Measurements from ENCODE around the gene SKI.

Gene SKI

GRCh38 chr1:2345297-2346075 lies 117.4 kb downstream of the SKI start:
- ChIA-PET CTCF (no interaction called here), POLR2A (no interaction called here)
- no peak for TF ChIP-seq CTCF (IDR thresholded peaks at IDR 0.05; ENCODE audit: control extremely low read depth, extremely low read depth, low read depth, missing control alignments)
- DNase-seq (ENCODE audit: extremely low spot score) = no peak

DNA sequence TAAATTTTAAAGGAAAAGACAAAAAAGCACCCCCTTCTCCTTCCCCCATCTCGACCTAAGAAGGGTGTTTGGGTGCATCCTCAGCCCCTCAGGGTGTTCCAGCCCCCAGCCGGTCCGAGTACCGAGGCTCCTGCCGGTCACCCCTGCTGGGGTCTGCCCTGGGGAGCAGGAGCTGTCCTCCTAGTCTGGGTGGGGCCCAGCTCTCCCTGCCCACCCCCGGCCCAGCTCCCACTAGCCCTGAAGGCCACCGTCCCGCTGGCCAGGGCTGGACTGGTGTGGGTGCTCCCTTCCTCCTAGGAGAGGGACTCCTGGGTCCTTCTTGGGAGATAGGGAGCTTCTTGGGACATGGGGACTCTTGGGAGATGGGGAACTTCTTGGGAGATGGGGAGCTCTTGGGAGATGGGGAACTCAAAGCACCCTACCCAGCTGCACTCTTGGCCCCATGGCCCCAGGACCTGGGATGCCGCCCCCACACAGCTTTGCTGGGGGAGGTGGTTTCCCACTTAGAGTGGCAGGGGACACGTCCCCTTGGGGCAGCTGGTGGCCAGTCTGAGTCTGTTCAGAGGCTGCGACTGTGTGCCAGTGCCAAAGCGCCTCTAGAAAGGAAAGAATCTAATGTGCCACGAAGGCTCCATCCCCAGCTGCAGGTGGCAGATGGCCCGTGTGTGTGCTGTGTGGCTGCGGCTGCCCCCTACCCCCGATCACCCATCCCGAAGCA lies 118.7 kb downstream of the SKI start:
- CTCF ChIA-PET = no interaction called here
- POLR2A ChIA-PET = no interaction called here
- TF ChIP-seq CTCF (IDR thresholded peaks at IDR 0.05; ENCODE audit: control extremely low read depth, extremely low read depth, low read depth, missing control alignments) = no peak
- DNase-seq (ENCODE audit: extremely low spot score) = no peak

DNA sequence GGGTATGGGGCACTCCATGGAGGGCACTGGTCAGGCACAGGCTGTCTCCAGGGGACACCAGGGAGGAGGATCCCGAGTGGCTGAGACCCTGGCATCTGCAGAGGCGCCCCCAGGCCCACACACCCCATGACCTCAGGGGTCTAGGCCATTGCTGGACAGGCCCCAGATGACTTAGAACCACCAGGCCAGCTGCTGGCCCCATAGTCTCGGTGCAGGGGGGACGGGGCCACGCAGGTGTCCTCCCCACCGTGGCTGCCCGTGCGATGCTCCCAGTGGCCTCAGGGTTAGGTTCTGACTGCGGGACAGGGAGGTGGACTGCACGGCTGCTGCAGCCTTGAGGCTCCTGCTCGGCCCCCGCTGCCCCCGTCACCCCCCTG lies 119.3 kb downstream of the SKI start:
- POLR2A ChIA-PET = no interaction called here
- CTCF ChIA-PET = no interaction called here
- no peak for TF ChIP-seq CTCF (IDR thresholded peaks at IDR 0.05; ENCODE audit: control extremely low read depth, extremely low read depth, low read depth, missing control alignments)
- DNase-seq (ENCODE audit: extremely low spot score) = no peak

DNA sequence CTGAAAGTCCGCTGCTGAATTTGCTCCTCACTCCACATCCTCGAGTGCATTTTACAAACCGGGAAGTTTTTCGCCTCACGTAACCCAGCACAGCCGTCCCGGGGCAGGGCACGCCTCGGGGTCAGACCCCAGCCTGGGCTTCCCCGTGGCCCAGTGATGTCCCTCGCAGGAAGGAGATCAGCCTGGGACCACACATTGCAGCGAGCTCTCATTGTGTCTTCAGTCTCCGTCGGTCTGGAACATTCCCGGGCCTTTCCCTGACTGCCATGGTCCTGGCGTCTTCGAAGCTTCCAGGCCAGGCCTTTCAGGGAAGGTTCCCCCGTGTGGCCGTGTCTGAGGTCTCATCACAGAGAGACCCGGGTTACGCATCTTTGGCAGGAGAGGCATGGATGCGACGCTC lies 119.8 kb downstream of the SKI start:
- CTCF ChIA-PET = no interaction called here
- TF ChIP-seq CTCF (IDR thresholded peaks at IDR 0.05; ENCODE audit: control extremely low read depth, extremely low read depth, low read depth, missing control alignments) = no peak
- POLR2A ChIA-PET = no interaction called here
- DNase-seq (ENCODE audit: extremely low spot score) = no peak

- ChIA-PET CTCF (no interaction called here), POLR2A (no interaction called here)
- TF ChIP-seq CTCF (IDR thresholded peaks at IDR 0.05; ENCODE audit: control extremely low read depth, extremely low read depth, low read depth, missing control alignments) = no peak
- no peak for DNase-seq (ENCODE audit: extremely low spot score)
Measured at GRCh38 chr1:2348346-2349325, 120.5 kb downstream of the SKI start.

- DNase-seq (ENCODE audit: extremely low spot score) = no peak
- no peak for TF ChIP-seq CTCF (IDR thresholded peaks at IDR 0.05; ENCODE audit: control extremely low read depth, extremely low read depth, low read depth, missing control alignments)
- POLR2A ChIA-PET = no interaction called here
- CTCF ChIA-PET = no interaction called here
Measured at GRCh38 chr1:2349806-2350205, 121.7 kb downstream of the SKI start.
